Measurements from ENCODE around the gene C22orf31. TPM values are rescaled to one million over a fixed set of nuclear protein-coding genes. Genes with fewer than 3 reads are reported as not detected.
A peak's percentile ranks its signal among the peaks of the same experiment; 100 is the strongest.

The C22orf31 gene
- polyA plus RNA-seq (2012; ENCODE audit: low read depth, missing spikeins) = not detected

DNA sequence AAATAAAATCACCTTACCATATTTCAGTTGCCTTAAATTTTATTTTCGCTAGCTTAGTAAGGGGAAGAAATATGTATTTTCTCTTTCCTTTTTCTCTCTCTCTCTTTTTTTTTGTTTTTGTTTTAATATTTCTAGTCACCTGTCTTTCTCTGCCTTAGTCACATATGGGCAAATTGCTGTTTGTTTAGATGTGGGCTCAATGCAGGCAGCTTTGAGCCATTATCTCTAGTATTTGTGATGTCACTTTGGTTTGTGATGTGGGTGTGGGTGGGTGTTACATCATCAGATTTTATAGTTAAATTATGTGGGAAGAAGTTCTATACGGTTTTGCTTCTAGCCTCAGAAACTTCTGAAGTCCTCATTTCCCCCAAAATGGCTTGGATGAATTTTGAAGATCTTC is at the start of gene C22orf31:
C22orf31 (minus strand) TSS at position 59 of the 400 bp plus-strand sequence; CDS start at position 20, 39 bp downstream.
- TF ChIP-seq TAF1 (IDR thresholded peaks at IDR 0.05; ENCODE audit: low read depth, low read length) (no peak), POLR2AphosphoS5 (IDR thresholded peaks at IDR 0.05; ENCODE audit: low read depth, low read length) (no peak), PAX5 (IDR thresholded peaks at IDR 0.05; ENCODE audit: insufficient read depth, low read length, severe bottlenecking) (no peak), SPI1 (IDR thresholded peaks at IDR 0.05; ENCODE audit: low read depth, low read length) (no peak), POLR2A (IDR thresholded peaks at IDR 0.05; ENCODE audit: low read depth, low read length) (no peak), POU2F2 (IDR thresholded peaks at IDR 0.05; ENCODE audit: low read depth, low read length) (no peak)
- DNase-seq (ENCODE audit: insufficient read length, low spot score) = no peak
- FAIRE-seq = no peak

DNA sequence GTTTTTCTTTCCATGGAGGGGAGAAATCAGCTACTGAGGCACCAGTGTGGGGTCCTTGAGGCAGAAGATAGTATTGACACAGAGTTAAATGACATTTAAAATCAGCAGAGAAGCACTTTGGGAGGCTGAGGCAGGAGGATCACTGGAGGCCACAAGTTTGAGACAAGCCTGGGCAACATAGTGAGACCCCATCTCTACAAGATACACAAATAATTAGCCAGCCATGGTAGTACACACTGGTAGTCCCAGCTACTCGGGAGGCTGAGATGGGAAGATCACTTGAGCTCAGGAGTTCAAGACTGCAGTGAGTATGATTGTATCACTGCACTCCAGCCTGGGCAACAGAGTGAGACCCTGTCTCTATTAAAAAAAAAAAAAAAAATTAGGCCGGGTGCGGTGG is 49.3 kb upstream of the C22orf31 start:
- no peak for FAIRE-seq
- no peak for DNase-seq (ENCODE audit: insufficient read length, low spot score)
- TF ChIP-seq SPI1 (IDR thresholded peaks at IDR 0.05; ENCODE audit: low read depth, low read length) (no peak), POLR2AphosphoS5 (IDR thresholded peaks at IDR 0.05; ENCODE audit: low read depth, low read length) (no peak), TAF1 (IDR thresholded peaks at IDR 0.05; ENCODE audit: low read depth, low read length) (no peak), PAX5 (IDR thresholded peaks at IDR 0.05; ENCODE audit: insufficient read depth, low read length, severe bottlenecking) (no peak), POU2F2 (IDR thresholded peaks at IDR 0.05; ENCODE audit: low read depth, low read length) (no peak), POLR2A (IDR thresholded peaks at IDR 0.05; ENCODE audit: low read depth, low read length) (no peak)

DNA sequence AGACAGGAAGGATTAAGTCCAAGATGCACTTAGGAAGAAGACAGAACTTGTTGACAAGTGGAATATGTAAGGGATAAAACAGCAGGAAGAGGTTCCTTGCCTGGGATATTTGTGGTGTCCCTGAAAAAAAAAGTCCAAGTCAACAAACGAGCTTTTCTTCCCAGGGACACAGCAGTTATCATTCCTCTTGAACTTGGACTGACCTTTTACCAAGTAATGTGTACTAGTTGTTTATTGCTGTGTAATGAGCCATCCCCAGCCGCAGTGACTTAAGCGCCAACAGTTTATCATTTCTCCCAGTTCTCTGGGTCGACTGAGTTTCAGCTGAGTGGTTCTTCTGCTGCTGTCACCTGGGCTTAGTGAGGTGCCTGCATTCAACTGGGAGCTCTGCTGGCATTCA is 48.2 kb upstream of the C22orf31 start:
- no peak for FAIRE-seq
- TF ChIP-seq SPI1 (IDR thresholded peaks at IDR 0.05; ENCODE audit: low read depth, low read length) (no peak), POLR2AphosphoS5 (IDR thresholded peaks at IDR 0.05; ENCODE audit: low read depth, low read length) (no peak), POU2F2 (IDR thresholded peaks at IDR 0.05; ENCODE audit: low read depth, low read length) (no peak), POLR2A (IDR thresholded peaks at IDR 0.05; ENCODE audit: low read depth, low read length) (no peak), TAF1 (IDR thresholded peaks at IDR 0.05; ENCODE audit: low read depth, low read length) (no peak), PAX5 (IDR thresholded peaks at IDR 0.05; ENCODE audit: insufficient read depth, low read length, severe bottlenecking) (no peak)
- no peak for DNase-seq (ENCODE audit: insufficient read length, low spot score)

DNA sequence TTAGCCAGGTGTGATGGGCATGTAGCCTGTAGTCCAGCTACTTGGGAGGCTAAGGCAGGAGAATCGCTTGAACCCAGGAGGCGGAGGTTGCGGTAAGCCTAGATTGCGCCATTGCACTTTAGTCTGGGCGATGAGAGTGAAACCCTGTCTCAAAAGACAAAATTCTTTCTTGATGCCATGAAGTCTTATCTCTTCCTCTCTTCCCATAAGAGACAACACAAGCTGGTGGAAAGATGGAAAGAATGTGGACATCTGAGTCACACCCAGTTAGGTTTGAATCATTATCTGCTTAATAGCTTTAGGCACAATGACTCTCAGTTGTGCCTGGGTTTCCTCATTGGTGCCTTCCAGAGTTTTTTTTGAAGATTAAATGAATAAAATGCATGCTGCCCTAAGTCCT is 46.5 kb upstream of the C22orf31 start:
- DNase-seq (ENCODE audit: insufficient read length, low spot score) (no peak), FAIRE-seq (no peak)
- TF ChIP-seq POLR2AphosphoS5 (IDR thresholded peaks at IDR 0.05; ENCODE audit: low read depth, low read length) = no peak
- TF ChIP-seq POU2F2 (IDR thresholded peaks at IDR 0.05; ENCODE audit: low read depth, low read length) = no peak
- TF ChIP-seq POLR2A (IDR thresholded peaks at IDR 0.05; ENCODE audit: low read depth, low read length) = no peak
- no peak for TF ChIP-seq SPI1 (IDR thresholded peaks at IDR 0.05; ENCODE audit: low read depth, low read length)
- no peak for TF ChIP-seq PAX5 (IDR thresholded peaks at IDR 0.05; ENCODE audit: insufficient read depth, low read length, severe bottlenecking)
- TF ChIP-seq TAF1 (IDR thresholded peaks at IDR 0.05; ENCODE audit: low read depth, low read length) = no peak

DNA sequence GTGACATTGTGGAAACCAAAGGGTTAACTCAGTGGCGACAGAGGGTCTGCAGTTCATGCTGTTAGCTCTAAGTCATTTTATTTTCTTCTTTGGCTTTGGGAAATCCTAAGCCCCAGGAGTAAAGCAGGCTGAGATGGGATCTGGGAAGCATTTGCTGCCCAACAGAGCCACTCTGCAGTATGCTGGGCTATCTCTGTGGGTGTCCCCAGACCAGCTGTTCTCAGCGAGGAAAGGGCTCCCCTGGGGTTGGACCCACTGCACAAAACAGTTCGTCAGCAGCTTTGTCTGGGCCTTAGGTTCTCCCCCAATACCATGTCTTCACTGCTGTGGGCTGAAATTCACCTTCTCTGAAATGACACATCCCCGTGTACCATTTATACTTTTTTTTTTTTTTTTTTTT is 45.2 kb upstream of the C22orf31 start:
- no peak for TF ChIP-seq POLR2A (IDR thresholded peaks at IDR 0.05; ENCODE audit: low read depth, low read length)
- no peak for TF ChIP-seq PAX5 (IDR thresholded peaks at IDR 0.05; ENCODE audit: insufficient read depth, low read length, severe bottlenecking)
- TF ChIP-seq SPI1 (IDR thresholded peaks at IDR 0.05; ENCODE audit: low read depth, low read length) = no peak
- no peak for TF ChIP-seq POLR2AphosphoS5 (IDR thresholded peaks at IDR 0.05; ENCODE audit: low read depth, low read length)
- TF ChIP-seq TAF1 (IDR thresholded peaks at IDR 0.05; ENCODE audit: low read depth, low read length) = no peak
- no peak for TF ChIP-seq POU2F2 (IDR thresholded peaks at IDR 0.05; ENCODE audit: low read depth, low read length)
- no peak for FAIRE-seq
- no peak for DNase-seq (ENCODE audit: insufficient read length, low spot score)

DNA sequence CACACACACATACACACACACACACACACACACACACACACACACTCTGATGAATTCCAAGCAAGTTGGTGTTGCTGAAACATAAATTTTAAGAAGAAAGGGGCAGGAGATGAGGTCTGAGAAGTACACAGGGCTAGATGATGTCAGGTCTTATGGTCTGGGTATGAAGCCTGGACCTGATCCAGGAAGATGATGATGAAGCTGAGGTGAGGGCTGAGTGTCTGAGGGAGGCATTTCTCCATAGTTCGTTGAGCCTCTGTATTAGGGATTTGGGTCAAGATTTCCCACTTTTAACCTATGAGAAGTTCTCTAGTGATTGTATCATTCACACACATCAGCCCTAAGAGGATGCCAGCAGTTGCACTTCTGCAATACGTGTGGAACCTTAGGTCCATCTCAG is 43.8 kb upstream of the C22orf31 start:
- DNase-seq (ENCODE audit: insufficient read length, low spot score) = no peak
- TF ChIP-seq PAX5 (IDR thresholded peaks at IDR 0.05; ENCODE audit: insufficient read depth, low read length, severe bottlenecking) (no peak), POLR2AphosphoS5 (IDR thresholded peaks at IDR 0.05; ENCODE audit: low read depth, low read length) (no peak), TAF1 (IDR thresholded peaks at IDR 0.05; ENCODE audit: low read depth, low read length) (no peak), POU2F2 (IDR thresholded peaks at IDR 0.05; ENCODE audit: low read depth, low read length) (no peak), SPI1 (IDR thresholded peaks at IDR 0.05; ENCODE audit: low read depth, low read length) (0 out of 2 replicates have a peak, but pooled peaks have one; percentile 12), POLR2A (IDR thresholded peaks at IDR 0.05; ENCODE audit: low read depth, low read length) (no peak)
- FAIRE-seq = no peak

DNA sequence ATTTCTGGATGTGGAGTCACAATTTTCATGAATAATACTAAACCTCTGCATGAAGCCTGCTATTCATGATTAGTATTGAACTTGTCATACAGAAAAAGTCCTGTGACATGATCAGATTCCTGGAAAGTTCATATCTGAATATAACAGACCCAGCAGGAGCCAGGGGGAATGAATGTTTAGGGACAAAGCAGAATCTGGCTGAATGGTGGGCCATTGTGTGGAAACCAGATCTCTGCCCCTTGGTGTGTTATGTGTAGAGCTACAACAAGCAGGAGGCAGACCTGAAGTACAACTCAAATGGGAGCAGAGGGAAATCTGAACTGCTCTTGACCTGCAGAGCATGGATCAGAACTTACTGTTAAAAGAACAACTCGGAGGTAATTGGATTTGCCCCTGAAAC is 41.5 kb upstream of the C22orf31 start:
- no peak for DNase-seq (ENCODE audit: insufficient read length, low spot score)
- TF ChIP-seq SPI1 (IDR thresholded peaks at IDR 0.05; ENCODE audit: low read depth, low read length) = no peak
- no peak for TF ChIP-seq TAF1 (IDR thresholded peaks at IDR 0.05; ENCODE audit: low read depth, low read length)
- TF ChIP-seq POLR2A (IDR thresholded peaks at IDR 0.05; ENCODE audit: low read depth, low read length) = no peak
- TF ChIP-seq PAX5 (IDR thresholded peaks at IDR 0.05; ENCODE audit: insufficient read depth, low read length, severe bottlenecking) = no peak

DNA sequence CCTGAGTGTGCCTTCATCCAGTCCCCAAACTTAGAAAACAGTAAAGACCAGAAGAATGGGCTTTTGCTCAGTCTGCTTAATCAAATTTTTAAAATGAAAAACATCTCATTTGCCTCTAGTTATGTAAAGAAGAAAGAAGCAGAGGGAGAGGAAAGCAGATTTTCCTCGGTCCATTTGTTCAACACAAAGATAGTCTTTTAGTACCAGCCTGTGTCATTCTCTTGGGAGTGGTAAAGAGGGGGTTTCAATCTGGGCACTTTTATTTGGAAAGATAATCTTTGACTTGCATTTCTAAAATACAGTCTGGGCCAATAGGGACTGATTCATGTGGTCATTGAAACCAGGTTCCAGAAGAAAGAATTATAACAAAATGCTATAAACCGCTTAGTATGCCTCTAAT is 40.7 kb upstream of the C22orf31 start:
- FAIRE-seq (no peak), DNase-seq (ENCODE audit: insufficient read length, low spot score) (no peak)
- TF ChIP-seq TAF1 (IDR thresholded peaks at IDR 0.05; ENCODE audit: low read depth, low read length) = no peak
- TF ChIP-seq SPI1 (IDR thresholded peaks at IDR 0.05; ENCODE audit: low read depth, low read length) = no peak
- no peak for TF ChIP-seq POLR2A (IDR thresholded peaks at IDR 0.05; ENCODE audit: low read depth, low read length)
- no peak for TF ChIP-seq PAX5 (IDR thresholded peaks at IDR 0.05; ENCODE audit: insufficient read depth, low read length, severe bottlenecking)
- TF ChIP-seq POLR2AphosphoS5 (IDR thresholded peaks at IDR 0.05; ENCODE audit: low read depth, low read length) = no peak
- TF ChIP-seq POU2F2 (IDR thresholded peaks at IDR 0.05; ENCODE audit: low read depth, low read length) = no peak

More for the DNA sequence above, 41.5 kb upstream of the C22orf31 start:
- FAIRE-seq = no peak

DNA sequence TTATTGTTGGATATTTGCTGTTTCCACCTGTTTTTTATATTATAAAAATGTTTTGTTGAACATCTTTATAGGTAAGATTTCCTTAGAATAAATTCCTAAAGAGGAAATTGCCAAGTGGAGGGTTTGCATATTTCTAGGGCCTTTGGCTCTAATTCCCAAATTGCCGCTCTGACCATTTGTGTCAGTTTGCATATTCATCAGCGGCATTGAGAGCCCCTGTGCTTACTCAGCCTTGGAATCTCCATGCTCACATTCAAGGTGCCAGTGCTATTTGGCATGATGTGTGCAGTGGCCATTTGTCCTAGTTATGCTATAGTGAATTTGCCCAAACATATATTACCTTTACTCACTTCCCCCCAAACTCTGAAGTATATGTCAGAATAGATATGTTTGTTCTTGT is 36.7 kb upstream of the C22orf31 start:
- DNase-seq (ENCODE audit: insufficient read length, low spot score) = no peak
- FAIRE-seq = no peak
- TF ChIP-seq POLR2A (IDR thresholded peaks at IDR 0.05; ENCODE audit: low read depth, low read length) (no peak), POU2F2 (IDR thresholded peaks at IDR 0.05; ENCODE audit: low read depth, low read length) (no peak), PAX5 (IDR thresholded peaks at IDR 0.05; ENCODE audit: insufficient read depth, low read length, severe bottlenecking) (no peak), POLR2AphosphoS5 (IDR thresholded peaks at IDR 0.05; ENCODE audit: low read depth, low read length) (no peak), SPI1 (IDR thresholded peaks at IDR 0.05; ENCODE audit: low read depth, low read length) (no peak), TAF1 (IDR thresholded peaks at IDR 0.05; ENCODE audit: low read depth, low read length) (no peak)

Data from GM12891 (cell line).